HG03460 (cell line): ENCODE data around the gene TENT4B.

Experiments used
- ATAC-seq: cut with Tn5 transposase; IDR thresholded peaks from one replicate; pipeline ENCODE4 v1.9.1; 2021; ENCODE audit not compliant: unreplicated experiment

TENT4B gene

GRCh38 chr16:50268352-50268751 is 115.2 kb downstream of the TENT4B start:
- no peak for ATAC-seq

DNA sequence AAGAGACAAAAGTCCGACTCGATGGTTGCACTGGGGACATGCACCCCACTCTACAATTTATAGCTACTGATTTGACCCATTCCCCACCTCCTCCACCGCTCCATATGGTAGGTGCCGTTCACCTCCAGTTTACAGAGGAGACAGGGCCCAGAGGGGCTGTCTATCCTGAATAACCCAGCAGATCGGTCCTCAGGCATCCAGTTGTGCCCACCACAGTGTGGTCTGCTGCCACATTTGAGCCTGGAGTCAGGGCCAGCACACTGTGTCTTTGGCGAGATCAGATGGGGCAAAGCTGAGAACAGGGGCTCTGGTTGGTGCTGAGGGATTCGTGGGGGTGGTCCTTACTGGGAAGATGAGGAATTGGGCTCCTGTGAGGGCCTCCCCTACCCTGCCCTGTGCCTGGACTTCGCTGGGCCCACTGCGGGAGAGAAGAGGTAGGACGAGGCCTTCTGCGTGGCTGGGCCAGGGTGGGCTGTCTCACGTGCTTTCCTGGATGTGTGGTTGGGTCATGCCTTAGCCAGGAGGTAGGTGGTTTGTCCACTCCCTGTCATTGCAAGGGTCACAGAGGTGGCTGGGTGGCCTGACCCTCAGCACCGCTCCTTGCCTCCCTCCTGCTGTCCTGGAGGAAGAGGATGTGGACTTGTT is 116.1 kb downstream of the TENT4B start:
- ATAC-seq: no peak

GRCh38 chr16:50269769-50270509 is 116.8 kb downstream of the TENT4B start:
- no peak for ATAC-seq

DNA sequence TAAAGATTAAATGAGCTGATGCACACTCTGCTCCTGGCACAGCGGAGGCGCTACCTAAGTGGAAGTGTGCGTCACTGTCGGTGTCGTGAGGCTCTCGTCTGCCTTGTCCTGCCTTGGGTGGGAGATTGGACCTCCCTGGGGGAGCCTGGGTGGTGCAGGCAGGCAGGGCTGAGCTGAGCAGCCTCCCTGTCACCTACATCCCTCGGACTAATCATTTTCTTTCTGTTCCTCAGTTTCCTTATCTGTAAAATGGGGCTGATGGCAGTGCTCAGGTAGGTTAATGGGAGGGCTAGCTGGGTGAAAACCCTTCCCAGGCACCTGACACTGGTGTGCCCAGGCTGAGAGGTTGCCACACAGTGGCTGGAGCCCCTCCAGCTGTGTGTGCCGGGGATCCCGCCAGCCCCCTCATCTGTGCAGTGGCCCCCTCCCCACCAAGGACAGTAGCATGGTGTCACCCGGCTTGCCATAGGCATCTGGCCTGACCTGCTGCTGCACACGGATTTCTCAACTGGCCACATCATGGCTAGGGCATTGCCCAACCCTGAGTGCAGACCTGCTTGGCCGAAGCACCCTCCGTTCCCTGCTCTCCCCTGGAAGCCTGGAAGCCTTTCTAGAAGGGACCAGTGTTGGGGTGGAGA is 117.5 kb downstream of the TENT4B start:
- ATAC-seq: no peak

- ATAC-seq: no peak
Observed at GRCh38 chr16:50271148-50272041, 118.3 kb downstream of the TENT4B start.

DNA sequence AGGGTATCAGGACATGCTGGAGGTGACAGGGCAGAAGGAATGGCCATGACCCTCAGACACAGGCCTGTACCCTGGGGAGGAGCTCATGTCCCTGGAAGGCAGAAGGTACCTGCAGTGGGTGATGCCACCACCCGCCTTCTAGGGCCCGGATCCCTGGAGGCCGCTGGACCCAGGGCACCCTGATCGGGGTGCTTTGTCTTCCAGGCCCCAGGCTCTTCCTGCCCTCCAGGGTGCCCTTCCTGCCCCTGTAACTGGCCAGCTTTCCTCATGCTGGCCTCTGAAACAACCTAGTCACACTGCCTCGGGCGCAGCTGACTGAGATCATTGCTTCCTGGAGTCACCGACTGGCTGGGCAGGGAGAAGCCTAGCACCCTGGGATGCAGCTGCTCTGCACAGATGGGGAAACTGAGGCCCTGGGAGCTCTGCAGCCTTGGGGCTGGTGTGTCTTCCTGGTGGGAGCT is 119.0 kb downstream of the TENT4B start:
- ATAC-seq: no peak

DNA sequence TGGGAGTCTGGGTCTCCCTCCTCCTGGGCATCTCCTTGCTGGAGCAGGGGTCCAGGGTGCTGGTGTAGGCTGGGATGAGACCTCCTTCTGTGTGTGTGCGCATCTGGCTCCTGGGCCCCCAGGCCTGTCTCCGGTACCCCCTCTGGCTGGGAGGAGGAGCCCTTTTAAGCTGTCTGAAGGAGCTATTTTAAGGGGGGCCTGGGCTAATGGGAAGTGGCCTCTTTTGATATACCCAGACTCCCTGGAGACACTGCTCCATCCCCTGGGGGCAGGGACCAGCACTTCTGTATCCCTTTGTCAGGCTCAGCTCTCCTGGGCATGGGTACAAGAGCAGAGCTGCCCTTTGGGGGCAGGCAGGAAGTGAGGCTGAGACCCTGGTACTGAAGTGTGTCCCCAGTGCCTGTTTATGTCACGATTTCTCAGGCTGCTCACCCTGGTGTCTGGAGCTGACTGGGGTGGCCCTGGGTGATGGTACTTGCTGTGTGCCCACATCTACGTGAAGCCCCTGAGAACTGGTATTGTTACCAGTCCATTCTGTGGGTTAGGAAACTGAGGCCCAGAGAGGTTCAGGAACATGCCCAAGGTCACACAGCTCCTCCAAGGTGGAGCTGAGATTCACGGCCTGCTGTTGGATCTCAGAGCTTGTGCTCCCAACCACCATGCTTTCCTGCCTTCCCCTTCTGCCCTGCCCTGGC is 119.7 kb downstream of the TENT4B start:
- ATAC-seq: no peak

DNA sequence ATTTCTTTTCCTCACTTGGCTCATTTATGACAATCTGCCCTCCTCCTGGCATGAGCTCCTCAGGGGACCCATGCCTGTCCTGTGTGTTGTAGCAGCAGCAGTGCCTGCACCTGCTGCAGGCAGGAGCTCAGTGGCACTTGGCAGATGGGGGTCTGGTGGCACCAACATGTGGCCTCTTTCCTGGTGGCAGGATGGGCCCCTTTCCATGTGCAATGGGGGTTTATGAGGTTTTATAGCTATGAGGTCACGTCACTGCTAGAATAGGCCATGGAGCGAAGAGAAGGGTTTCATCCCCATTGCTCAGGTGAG is 120.2 kb downstream of the TENT4B start:
- no peak for ATAC-seq

GRCh38 chr16:50273888-50274325 is 120.8 kb downstream of the TENT4B start:
- ATAC-seq: peak; percentile 55

GRCh38 chr16:50274326-50275097 is 121.4 kb downstream of the TENT4B start:
- peak; percentile 46 for ATAC-seq

DNA sequence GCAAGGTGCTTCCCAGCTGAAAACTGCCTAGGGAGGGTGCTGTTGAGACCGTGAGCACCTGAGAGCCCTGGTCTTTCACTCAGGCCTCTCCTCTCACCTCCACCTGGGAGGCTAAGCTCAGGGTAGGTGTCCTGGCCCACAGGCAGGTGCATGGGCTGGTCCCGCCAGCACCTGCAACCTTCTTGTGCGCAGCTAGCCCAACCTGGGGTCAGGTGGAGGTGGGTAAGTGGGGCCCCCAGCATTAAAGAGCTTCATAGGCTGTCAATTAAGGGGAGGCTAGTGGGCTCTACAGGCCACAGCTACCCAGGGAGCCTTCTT is 122.0 kb downstream of the TENT4B start:
- no peak for ATAC-seq

GRCh38 chr16:50275428-50276325 is 122.6 kb downstream of the TENT4B start:
- ATAC-seq: no peak

DNA sequence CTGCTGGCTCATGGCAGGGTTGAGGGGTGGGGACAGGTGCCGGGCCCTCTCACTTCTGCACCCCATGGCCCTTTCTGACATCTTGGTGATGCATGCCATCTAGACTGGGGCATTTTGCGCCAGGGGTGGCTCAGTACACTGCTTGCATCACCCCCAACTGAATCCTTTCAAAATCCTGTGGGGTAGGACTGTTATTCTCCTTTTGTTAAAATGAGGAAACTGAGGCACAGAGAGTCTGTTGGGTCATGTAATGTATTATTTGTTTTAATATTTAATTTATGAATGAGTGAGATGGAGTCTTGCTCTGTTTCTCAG is 123.2 kb downstream of the TENT4B start:
- ATAC-seq: no peak

DNA sequence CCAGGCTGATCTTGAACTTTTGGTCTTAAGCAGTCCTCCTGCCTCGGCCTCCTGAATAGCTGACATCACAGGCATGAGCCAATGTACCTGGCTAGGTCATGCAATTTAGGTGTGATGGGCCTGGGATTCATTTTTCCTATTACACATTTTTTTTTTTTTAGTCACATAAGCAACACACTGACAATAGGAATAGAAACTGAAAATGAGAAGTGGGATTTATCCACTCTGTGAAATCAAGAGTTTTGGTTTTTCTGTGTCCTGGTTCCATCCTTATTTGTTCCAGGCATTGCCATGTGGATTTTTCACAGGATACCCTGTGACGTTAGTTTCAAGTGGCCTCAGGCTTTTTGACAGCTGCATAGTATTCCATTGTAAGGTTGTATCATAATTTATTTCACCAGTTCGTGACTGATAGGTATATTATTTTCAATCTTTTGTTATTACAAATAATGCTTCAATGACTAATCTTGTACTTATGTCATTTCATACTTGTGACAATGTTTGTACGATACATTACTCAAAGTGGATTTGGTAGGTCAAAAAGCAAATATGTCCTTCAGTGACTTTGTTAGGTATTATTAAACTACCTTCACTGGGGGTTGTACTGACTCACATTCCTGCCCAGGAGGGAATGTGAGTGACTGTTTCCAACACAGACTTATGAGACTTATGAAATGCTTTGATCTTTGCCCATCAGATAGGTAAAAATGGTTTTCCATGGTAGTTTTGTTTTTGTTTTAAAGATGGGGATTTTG is 123.9 kb downstream of the TENT4B start:
- no peak for ATAC-seq

GRCh38 chr16:50278251-50278650 is 125.1 kb downstream of the TENT4B start:
- no peak for ATAC-seq

GRCh38 chr16:50279504-50279865 is 126.4 kb downstream of the TENT4B start:
- no peak for ATAC-seq

GRCh38 chr16:50280932-50281331 is 127.8 kb downstream of the TENT4B start:
- no peak for ATAC-seq
